IMR-90 (cell line): ENCODE data around the gene CCDC167. TPM values are rescaled to one million over a fixed set of nuclear protein-coding genes. Genes with fewer than 3 reads are reported as not detected.

Experiments
- ATAC-seq: fragments of 200-7000 bp; cut with Tn5 transposase; 2 replicates; pipeline ENCODE4 v1.9.1; 2020; ENCODE audit warnings: low read depth, mild to moderate bottlenecking, moderate library complexity
- BruUV-seq: library from RNA; stranded (reverse); fragments of 400-500 nt; replicated peaks from 2 replicates; lab custom pipeline; 2021; lab: Mats Ljungman, UMichigan
- CTCF ChIA-PET: fragments of 300-600 bp; formaldehyde crosslinking; extraction: SDS; loops from one replicate; lab custom pipeline; 2021; ENCODE audit warnings: antibody characterized with exemption; lab: Yijun Ruan, JAX
- POLR2A ChIA-PET: fragments of 300-600 bp; sonication (Branson Sonifier 250); formaldehyde crosslinking; loops from one replicate; lab custom pipeline; 2022; ENCODE audit warnings: antibody characterized with exemption; ENCODE audit not compliant: unreplicated experiment; lab: Charles Lee
- DNase-seq: peaks from one replicate; pipeline ENCODE4 v3.0.0; 2013
- H2AFZ ChIP-seq: replicated peaks from 2 replicates; pipeline ENCODE3; 2013; ENCODE audit warnings: low read length, mild to moderate bottlenecking; ENCODE audit not compliant: poor library complexity
- H2AK5ac ChIP-seq: 2 replicates; pipeline ENCODE4 v1.6.1; 2013; ENCODE audit warnings: low read depth, low read length, inconsistent platforms
- H2AK9ac ChIP-seq: replicated peaks from 2 replicates; pipeline ENCODE3; 2013; ENCODE audit warnings: mild to moderate bottlenecking, low read depth, low read length, moderate library complexity; ENCODE audit not compliant: poor library complexity
- H2BK120ac ChIP-seq: 2 replicates; pipeline ENCODE4 v1.6.1; 2013; ENCODE audit warnings: low read depth, low read length, inconsistent platforms
- H2BK15ac ChIP-seq: 3 replicates; pipeline ENCODE4 v1.6.1; 2013; ENCODE audit warnings: low read depth, low read length, inconsistent platforms
- H2BK20ac ChIP-seq: 2 replicates; pipeline ENCODE4 v1.6.1; 2013; ENCODE audit warnings: low read depth, mild to moderate bottlenecking, inconsistent platforms, low read length, moderate library complexity
- H2BK5ac ChIP-seq: 2 replicates; pipeline ENCODE4 v1.6.1; 2013; ENCODE audit warnings: mild to moderate bottlenecking, low read depth, low read length, inconsistent platforms; ENCODE audit not compliant: poor library complexity, severe bottlenecking
- H3K14ac ChIP-seq: replicated peaks from 2 replicates; pipeline ENCODE4 v1.6.1; 2013; ENCODE audit warnings: low read depth, low read length, inconsistent platforms
- H3K18ac ChIP-seq: 2 replicates; pipeline ENCODE4 v1.6.1; 2013; ENCODE audit warnings: low read depth, low read length, control low read depth
- H3K23ac ChIP-seq: 2 replicates; pipeline ENCODE4 v1.6.1; 2013; ENCODE audit warnings: low read depth, low read length, inconsistent platforms
- H3K27ac ChIP-seq: 2 replicates; pipeline ENCODE4 v1.5.1; 2013; ENCODE audit warnings: mild to moderate bottlenecking, control low read depth, low read length; ENCODE audit not compliant: insufficient read depth
- H3K27me3 ChIP-seq: 2 replicates; pipeline ENCODE4 v1.6.1; 2013; ENCODE audit warnings: low read length; ENCODE audit not compliant: control insufficient read depth, insufficient read depth
- H3K36me3 ChIP-seq: 2 replicates; pipeline ENCODE4 v1.6.1; 2013; ENCODE audit warnings: low read length, mixed read lengths; ENCODE audit not compliant: control insufficient read depth, insufficient read depth
- H3K4ac ChIP-seq: 2 replicates; pipeline ENCODE4 v1.6.1; 2013; ENCODE audit warnings: low read depth, low read length, inconsistent platforms
- H3K4me1 ChIP-seq: 2 replicates; pipeline ENCODE4 v1.6.1; 2013; ENCODE audit warnings: low read length, mixed read lengths; ENCODE audit not compliant: control insufficient read depth, insufficient read depth
- H3K4me2 ChIP-seq: 2 replicates; pipeline ENCODE4 v1.6.1; 2013; ENCODE audit warnings: low read depth, mild to moderate bottlenecking, control low read depth, low read length, moderate library complexity
- H3K4me3 ChIP-seq: 2 replicates; pipeline ENCODE4 v1.5.1; 2013; ENCODE audit warnings: low read depth, mild to moderate bottlenecking, control low read depth, low read length, moderate library complexity; ENCODE audit not compliant: insufficient read depth
- H3K56ac ChIP-seq: 2 replicates; pipeline ENCODE4 v1.6.1; 2013; ENCODE audit warnings: low read length, inconsistent platforms; ENCODE audit not compliant: insufficient read depth; ENCODE audit errors: extremely low read depth
- H3K79me1 ChIP-seq, 2 experiments: 2 replicates each; pipeline ENCODE4 v1.6.1; 2013; ENCODE audit warnings: low read length in 2 of 2, inconsistent platforms in 1 of 2, low read depth in 1 of 2
- H3K9ac ChIP-seq: 2 replicates; pipeline ENCODE4 v1.6.1; 2013; ENCODE audit warnings: low read depth, low read length, control low read depth
- H3K9me1 ChIP-seq: 2 replicates; pipeline ENCODE4 v1.6.1; 2013; ENCODE audit warnings: low read length, inconsistent platforms; ENCODE audit not compliant: insufficient read depth
- H3K9me3 ChIP-seq: 2 replicates; pipeline ENCODE4 v1.6.1; 2013; ENCODE audit warnings: low read length; ENCODE audit not compliant: control insufficient read depth, insufficient read depth
- H4K20me1 ChIP-seq: 2 replicates; pipeline ENCODE4 v1.6.1; 2013; ENCODE audit warnings: low read length, inconsistent platforms; ENCODE audit not compliant: insufficient read depth
- H4K5ac ChIP-seq: 2 replicates; pipeline ENCODE4 v1.6.1; 2013; ENCODE audit warnings: mild to moderate bottlenecking, low read depth, low read length, control low read depth
- H4K8ac ChIP-seq, 2 experiments: 2 replicates each; pipeline ENCODE4 v1.6.1; 2013; ENCODE audit warnings: low read depth in 2 of 2, low read length in 2 of 2, control low read depth in 1 of 2, inconsistent platforms in 1 of 2
- H4K91ac ChIP-seq: 2 replicates; pipeline ENCODE4 v1.6.1; 2013; ENCODE audit warnings: low read depth, low read length, inconsistent platforms; ENCODE audit not compliant: insufficient read depth
- CHD1 ChIP-seq: IDR thresholded peaks from 2 replicates; pipeline ENCODE4 v1.6.1; 2012; ENCODE audit warnings: low read depth, low read length, improper control_type of control experiment
- CTCF ChIP-seq: conservative IDR thresholded peaks from 2 replicates; pipeline ENCODE4 v1.5.1; 2012; ENCODE audit warnings: mild to moderate bottlenecking, low read depth, low read length, improper control_type of control experiment
- WGBS, 2 experiments: methylation state at CpG; one replicate each; pipeline versions ENCODE4 v1.1.5 to v1.1.7; 2013; ENCODE audit warnings: missing lambda C conversion rate in 2 of 2; ENCODE audit not compliant: insufficient read length in 1 of 2; ENCODE audit errors: extremely low coverage in 2 of 2; 5-methylcytosine and 5-hydroxymethylcytosine counted together
- dilution Hi-C: fragments of 300-500 bp; cut with HindIII; formaldehyde crosslinking; loops from one replicate; pipeline ENCODE4 v1.14.3; 2018; ENCODE audit warnings: low sequenced_read_pairs; ENCODE audit not compliant: unreplicated experiment
- in situ Hi-C: fragments of 300-500 bp; cut with MboI; formaldehyde crosslinking; loops from 3 replicates; pipeline ENCODE4 v1.14.3; 2019; ENCODE audit warnings: low sequenced_read_pairs, inconsistent platforms, mixed read lengths
- intact Hi-C: fragments of 100-400 bp; cut with micrococcal nuclease; formaldehyde crosslinking; loops from 2 replicates; pipeline ENCODE4 v1.10.0; 2022
- polyA plus RNA-seq, 3 experiments: library from polyadenylated mRNA; depleted of rRNA; stranded (reverse); fragments of >200 nt; gene quantifications; 2 replicates each; pipeline ENCODE4 v1.2.3, GENCODE V29; 2012; ENCODE audit warnings: low replicate concordance in 1 of 3
- total RNA-seq: library from RNA; depleted of rRNA; stranded (reverse); fragments of >200 nt; gene quantifications from 2 replicates; pipeline ENCODE4 v1.2.3, GENCODE V29; 2012

CCDC167 gene
- total and polyA plus RNA-seq, 2 of the 4 experiments (the other 2 are of a cell fraction): 35.8 to 96.8 TPM

- no peak overlapping the region for H2AK9ac ChIP-seq
- 23% methylated on average over 2 of the region's 5 CpGs; no CpG with 5 or more reads in 1 of the 2 experiments for WGBS, 2 experiments
- H4K20me1 ChIP-seq: no peaks in the 10 kb centered on the region
- no peak overlapping the region for H4K91ac ChIP-seq
- no peak overlapping the region for H2BK120ac ChIP-seq
- H2AK5ac ChIP-seq: no peak overlapping the region
- H3K27ac ChIP-seq: no peak overlapping the region
- no peaks in the 10 kb centered on the region for H3K36me3 ChIP-seq
- H3K4me2 ChIP-seq: peak overlapping the region; percentile 9; the same call in 1 of the 2 replicates
- H2BK15ac ChIP-seq: no peak overlapping the region
- ATAC-seq (peak; percentile 71), DNase-seq (peak; percentile 77)
- H3K23ac ChIP-seq: no peak overlapping the region
- intact Hi-C loops (no loop called here), in situ Hi-C loops (no loop called here), dilution Hi-C loops (no loop called here)
- TF ChIP-seq CHD1 (no peak), CTCF (0 out of 2 replicates have a peak, but pooled peaks have one; percentile 5)
- H2BK5ac ChIP-seq: no peak overlapping the region
- no peak overlapping the region for H3K9ac ChIP-seq
- no peak overlapping the region for H3K4me3 ChIP-seq
- H3K56ac ChIP-seq: no peak overlapping the region
- POLR2A ChIA-PET: no interaction called here
- no TSS peak for BruUV-seq
- 0 out of 2 replicates have a peak overlapping the region, but pooled peaks have one; percentile 20 for H3K14ac ChIP-seq
- no peak overlapping the region for H3K4ac ChIP-seq
- no peak overlapping the region for H2BK20ac ChIP-seq
- H3K4me1 ChIP-seq: peaks cover 3% of the 10 kb centered on the region; the same call in 1 of the 2 replicates
- CTCF ChIA-PET: no interaction called here
- no peaks in the 10 kb centered on the region for H3K9me1 ChIP-seq
- peaks cover 2% of the 10 kb centered on the region; the same call in 1 of the 2 replicates for H3K9me3 ChIP-seq
- H3K79me1 ChIP-seq: no peaks in the 10 kb centered on the region
- no peak overlapping the region for H2AFZ ChIP-seq
- no peak overlapping the region for H4K5ac ChIP-seq
- H3K18ac ChIP-seq: no peak overlapping the region
- H4K8ac ChIP-seq: no peak overlapping the region
- peaks cover 66% of the 10 kb centered on the region for H3K27me3 ChIP-seq
Measured at GRCh38 chr6:37514321-37514771, 14.7 kb upstream of the CCDC167 start.
